Naive thymus-derived CD8-positive, alpha-beta T cell (primary cell): ENCODE data around the gene MLKL. TPM values are rescaled to one million over a fixed set of nuclear protein-coding genes. Genes with fewer than 3 reads are reported as not detected.
A peak's percentile ranks its signal among the peaks of the same experiment; 100 is the strongest.

Source experiments
- ATAC-seq, 2 donors: fragments of 150-1000 bp; cut with Tn5 transposase in 1 of 2; sonication (Bioruptor Pico), chemical (Tn5 transposase) in 1 of 2; 1 replicate in 1 of 2; 2 replicates in 1 of 2; pipeline ENCODE4 v1.10.0; 2021; ENCODE audit warnings: mild to moderate bottlenecking in 2 of 2, moderate library complexity in 2 of 2
- POLR2A ChIA-PET: fragments of 350-600 bp; sonication (Branson Sonifier 250); formaldehyde crosslinking; loops from one replicate; lab custom pipeline; 2021; ENCODE audit warnings: antibody characterized with exemption; lab: Charles Lee
- DNase-seq, 10 donors: peaks; one replicate each; pipeline versions ENCODE4 v3.0.0 to v3.0.0-alpha.2; 2020 to 2022
- H3K27ac Mint-ChIP-seq, 10 donors: one replicate each; pipeline ENCODE4 v1.8.0; 2020 to 2022; ENCODE audit warnings: mild to moderate bottlenecking in 10 of 10, mixed read lengths in 10 of 10, moderate library complexity in 4 of 10, inconsistent platforms in 1 of 10
- H3K27me3 Mint-ChIP-seq, 5 donors: one replicate each; pipeline ENCODE4 v1.8.0; 2021 to 2022; ENCODE audit warnings: mixed read lengths in 5 of 5
- H3K36me3 Mint-ChIP-seq, 3 donors: one replicate each; pipeline ENCODE4 v1.8.0; 2020 to 2022; ENCODE audit warnings: mixed read lengths in 3 of 3, mild to moderate bottlenecking in 2 of 3, inconsistent platforms in 1 of 3
- H3K4me1 Mint-ChIP-seq, 4 donors: one replicate each; pipeline ENCODE4 v1.8.0; 2021 to 2022; ENCODE audit warnings: mixed read lengths in 4 of 4
- H3K4me3 Mint-ChIP-seq, 10 donors: one replicate each; pipeline ENCODE4 v1.8.0; 2020 to 2022; ENCODE audit warnings: mild to moderate bottlenecking in 10 of 10, mixed read lengths in 10 of 10, moderate library complexity in 6 of 10, inconsistent platforms in 1 of 10
- H3K9me3 Mint-ChIP-seq, 9 donors: one replicate each; pipeline ENCODE4 v1.8.0; 2020 to 2022; ENCODE audit warnings: mixed read lengths in 9 of 9, mild to moderate bottlenecking in 3 of 9, inconsistent platforms in 1 of 9, moderate library complexity in 1 of 9
- polyA plus RNA-seq, 3 donors: library from polyadenylated mRNA; unstranded; fragments of 300-500 nt; fragmentation: Illumina TruSeq; gene quantifications; one replicate each; pipeline ENCODE4 v1.2.3, GENCODE V29; 2021
- total RNA-seq, 8 experiments: library from RNA in 2 of 8; stranded (reverse) in 2 of 8; gene quantifications; one replicate each; pipeline ENCODE4 v1.2.3 and lab custom pipeline; 2021 to 2026

Gene MLKL
- total RNA-seq (10 to 100 TPM; 19.8 to 20.6 TPM), polyA plus RNA-seq (1 to 10 TPM; 7.3 to 9.3 (median 8.2) TPM), total RNA-seq (lab: John Stamatoyannopoulos, UW) (36.4 to 59.1 (median 38.5) reads per million in 6 experiments)

DNA sequence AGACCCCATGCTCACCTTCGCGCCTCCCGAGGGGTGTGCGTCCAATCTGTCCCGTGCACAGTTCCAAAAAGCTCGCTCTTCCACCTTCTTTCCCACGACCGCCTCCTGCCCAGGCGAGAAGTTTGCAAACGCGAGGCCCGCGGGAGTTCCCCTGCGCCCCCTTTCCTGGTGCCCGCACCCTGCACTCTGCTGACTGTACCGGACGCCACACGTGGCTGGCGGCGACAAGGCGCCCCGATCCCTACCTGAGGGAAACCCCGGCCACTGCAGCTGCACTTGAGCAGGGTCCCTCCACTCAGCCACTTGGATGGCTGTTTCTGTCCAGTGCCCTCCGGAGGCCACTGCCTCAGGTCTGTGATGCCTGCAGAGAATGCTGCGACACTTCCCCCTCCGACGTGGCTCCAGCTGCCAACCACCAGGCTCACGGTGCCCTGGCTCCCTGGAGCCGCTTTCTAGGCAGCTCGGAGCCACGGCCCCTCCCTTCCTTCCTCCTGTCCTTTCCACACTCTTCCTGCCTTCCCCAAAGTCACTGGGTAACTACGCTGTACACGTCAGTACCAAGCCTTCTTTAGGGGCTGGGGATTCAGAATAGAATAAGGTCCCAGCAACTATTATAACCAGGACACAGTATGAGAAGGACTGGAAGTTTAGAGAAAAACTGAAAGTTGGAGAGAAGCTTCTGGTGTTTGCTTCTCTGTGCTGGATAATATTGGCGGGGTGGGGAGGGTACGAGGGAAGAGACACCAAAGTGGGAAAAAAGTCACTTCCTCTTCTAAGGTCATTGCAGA lies at the start of gene MLKL:
Gene MLKL (minus strand): TSS at position 425 of the 788 bp plus-strand sequence. CDS start 5,105 bp downstream, outside the sequence.
- Mint-ChIP-seq H3K36me3 (peaks cover 0 to 12% (median 2%) of the 10 kb centered on the region in 3 donors), H3K27ac (peak within 1 kb of the TSS; percentile 93 to 99 (median 98)), H3K9me3 (no peaks in the 10 kb centered on the region), H3K27me3 (no peaks in the 10 kb centered on the region), H3K4me1 (peaks cover 21 to 63% (median 54%) of the 10 kb centered on the region in 4 donors), H3K4me3 (peak within 1 kb of the TSS; percentile 90 to 100 (median 98))
- POLR2A ChIA-PET, result interaction anchor here (0.6 to 2.9 kb wide), 9 partner anchors 9 to 947 kb away, joined by 3 to 32 read pairs (median 3); partner anchors contain the start of genes GLG1, KARS1, RFWD3 and TERF2IP
- ATAC-seq, result peak; percentile 86
- DNase-seq, result peak; percentile 29 to 69 (median 46)

GRCh38 chr16:74749291-74750055 lies 48.8 kb upstream of the MLKL start:
- Mint-ChIP-seq H3K27me3 (peaks cover 0 to 11% (median 1%) of the 10 kb centered on the region in 5 donors), H3K9me3 (no peaks in the 10 kb centered on the region), H3K4me3 (no peak overlapping the region), H3K27ac (no peak overlapping the region), H3K36me3 (no peaks in the 10 kb centered on the region), H3K4me1 (no peaks in the 10 kb centered on the region)
- no peak for ATAC-seq
- DNase-seq, result peak in 1 of 10 donors; percentile 26
- POLR2A ChIA-PET, result interaction anchor here (0.6 kb wide), 1 partner anchor 51 kb away, joined by 3 read pairs; no protein-coding TSS in a partner anchor

- no peak overlapping the region for H3K27ac Mint-ChIP-seq
- ATAC-seq, result no peak
- H3K4me3 Mint-ChIP-seq, result no peak overlapping the region
- POLR2A ChIA-PET, result interaction anchor here (0.6 kb wide), 1 partner anchor 50 kb away, joined by 3 read pairs; no protein-coding TSS in a partner anchor
- no peaks in the 10 kb centered on the region for H3K4me1 Mint-ChIP-seq
- no peaks in the 10 kb centered on the region for H3K9me3 Mint-ChIP-seq
- DNase-seq, result no peak
- no peaks in the 10 kb centered on the region for H3K36me3 Mint-ChIP-seq
- H3K27me3 Mint-ChIP-seq, result peaks cover 0 to 11% (median 1%) of the 10 kb centered on the region in 5 donors
Measured at GRCh38 chr16:74748616-74749026, 48.0 kb upstream of the MLKL start.

DNA sequence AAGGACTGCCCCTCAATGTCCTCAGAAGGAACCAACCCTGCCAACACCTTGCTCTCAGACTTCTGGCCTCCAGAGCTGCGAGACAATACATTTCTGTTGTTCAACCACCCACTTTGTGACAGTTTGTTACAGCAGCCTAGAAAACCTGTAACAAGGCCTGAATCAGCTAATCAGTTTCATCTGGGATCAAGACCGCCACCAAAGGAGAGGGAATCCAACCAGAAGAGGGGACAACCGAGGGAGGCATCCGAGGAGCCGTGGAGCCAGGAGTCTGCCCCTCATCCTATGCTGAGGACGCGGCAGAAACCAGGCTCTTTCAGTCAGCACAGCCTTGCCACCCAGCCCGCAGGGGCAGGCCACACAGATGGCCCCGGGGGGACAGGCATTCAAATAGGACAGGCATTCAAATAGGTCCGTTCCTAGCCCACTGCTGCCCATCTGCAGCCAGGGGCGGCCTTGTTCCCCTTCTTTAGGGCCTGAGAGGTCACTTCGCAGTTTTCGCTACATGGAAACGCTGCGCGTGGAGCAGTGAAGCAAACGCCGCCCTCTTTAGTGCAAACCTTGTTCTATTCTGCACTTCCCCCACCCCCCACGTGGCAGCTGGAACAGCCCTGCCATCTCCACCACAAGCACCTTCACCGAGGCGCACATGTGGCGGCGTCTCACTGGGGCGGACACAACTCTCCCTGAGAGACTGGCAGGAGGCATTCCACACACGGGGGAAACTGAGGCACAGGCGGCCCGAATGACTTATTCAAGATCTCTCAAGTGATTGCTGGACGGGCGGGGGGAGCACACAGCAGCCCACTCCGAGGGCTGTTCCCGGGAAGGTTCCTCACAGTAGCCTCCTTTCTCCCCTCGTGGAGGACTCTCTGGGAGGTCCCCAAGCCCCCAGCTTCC lies 47.3 kb upstream of the MLKL start:
- POLR2A ChIA-PET, result no interaction called here
- H3K4me1 Mint-ChIP-seq, result no peaks in the 10 kb centered on the region
- no peak for ATAC-seq
- H3K36me3 Mint-ChIP-seq, result no peaks in the 10 kb centered on the region
- H3K27me3 Mint-ChIP-seq, result peaks cover 0 to 11% (median 1%) of the 10 kb centered on the region in 5 donors
- no peaks in the 10 kb centered on the region for H3K9me3 Mint-ChIP-seq
- peak in 1 of 10 donors; percentile 43 for DNase-seq
- no peak overlapping the region for H3K27ac Mint-ChIP-seq
- no peak overlapping the region for H3K4me3 Mint-ChIP-seq

DNA sequence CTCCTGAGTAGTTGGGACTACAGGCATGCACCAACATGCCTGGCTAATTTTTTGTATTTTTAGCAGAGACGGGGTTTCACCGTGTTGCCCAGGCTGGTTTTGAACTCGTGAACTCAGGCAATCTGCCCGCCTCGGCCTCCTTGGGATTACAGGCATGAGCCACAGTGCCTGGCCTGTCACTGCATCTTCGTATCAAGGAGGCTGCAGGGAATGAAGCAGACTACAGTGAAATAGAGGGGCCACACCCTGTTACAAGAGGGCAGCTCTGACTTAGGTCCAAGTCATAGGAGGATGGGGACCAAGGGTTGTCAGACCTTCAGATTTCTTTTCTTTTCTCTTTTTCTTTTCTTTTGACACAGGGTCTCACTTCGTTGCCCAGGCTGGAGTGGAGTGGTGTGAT lies 45.3 kb upstream of the MLKL start:
- no peak for DNase-seq
- ATAC-seq, result no peak
- H3K9me3 Mint-ChIP-seq, result no peaks in the 10 kb centered on the region
- no peaks in the 10 kb centered on the region for H3K4me1 Mint-ChIP-seq
- H3K4me3 Mint-ChIP-seq, result no peak overlapping the region
- no peak overlapping the region for H3K27ac Mint-ChIP-seq
- peaks cover 0 to 3% (median 0%) of the 10 kb centered on the region in 5 donors for H3K27me3 Mint-ChIP-seq
- POLR2A ChIA-PET, result no interaction called here
- H3K36me3 Mint-ChIP-seq, result no peaks in the 10 kb centered on the region

- Mint-ChIP-seq H3K36me3 (no peaks in the 10 kb centered on the region), H3K27ac (no peak overlapping the region), H3K4me1 (no peaks in the 10 kb centered on the region), H3K27me3 (no peaks in the 10 kb centered on the region), H3K9me3 (no peaks in the 10 kb centered on the region), H3K4me3 (no peak overlapping the region)
- POLR2A ChIA-PET, result no interaction called here
- DNase-seq (no peak), ATAC-seq (no peak)
Measured at GRCh38 chr16:74745109-74745615, 44.5 kb upstream of the MLKL start.

GRCh38 chr16:74744566-74744965 lies 43.9 kb upstream of the MLKL start:
- peaks cover 0 to 3% (median 0%) of the 10 kb centered on the region in 5 donors for H3K27me3 Mint-ChIP-seq
- H3K4me3 Mint-ChIP-seq, result no peak overlapping the region
- H3K4me1 Mint-ChIP-seq, result no peaks in the 10 kb centered on the region
- ATAC-seq (no peak), DNase-seq (no peak)
- no peaks in the 10 kb centered on the region for H3K36me3 Mint-ChIP-seq
- POLR2A ChIA-PET, result no interaction called here
- no peak overlapping the region for H3K27ac Mint-ChIP-seq
- H3K9me3 Mint-ChIP-seq, result no peaks in the 10 kb centered on the region

DNA sequence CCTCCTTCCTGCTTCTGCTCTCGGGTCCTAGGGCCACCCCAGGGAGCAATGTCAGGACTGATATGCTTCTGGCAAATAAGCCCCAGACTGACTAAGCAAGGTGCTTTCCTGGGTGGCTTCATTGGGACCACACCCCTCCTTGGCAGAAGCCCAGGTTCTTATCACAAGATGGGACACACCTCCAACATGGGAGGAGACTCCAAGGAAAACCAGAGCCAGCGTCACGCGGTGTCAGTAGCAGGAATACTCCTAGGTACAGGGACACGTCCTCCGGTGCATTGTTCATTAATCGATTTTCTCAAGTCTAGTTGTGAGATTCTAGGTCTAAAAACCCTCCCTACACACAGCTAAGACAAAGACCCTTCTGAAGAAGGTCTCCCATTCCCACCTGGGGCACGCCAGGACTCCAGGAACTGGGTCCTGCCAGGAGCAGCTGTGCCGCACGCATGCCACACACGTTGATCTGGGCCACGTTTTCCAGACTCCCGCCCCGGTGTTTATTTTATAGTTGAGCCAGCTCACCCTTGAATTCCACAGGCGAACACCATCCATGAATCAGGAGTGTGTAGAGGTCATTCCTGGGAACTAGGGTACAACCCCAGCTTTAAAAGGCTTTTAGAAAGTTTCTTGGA lies 43.1 kb upstream of the MLKL start:
- Mint-ChIP-seq H3K27me3 (peaks cover 0 to 3% (median 0%) of the 10 kb centered on the region in 5 donors), H3K9me3 (no peaks in the 10 kb centered on the region), H3K4me1 (no peaks in the 10 kb centered on the region), H3K4me3 (no peak overlapping the region), H3K27ac (no peak overlapping the region), H3K36me3 (no peaks in the 10 kb centered on the region)
- DNase-seq, result no peak
- POLR2A ChIA-PET, result no interaction called here
- ATAC-seq, result no peak

GRCh38 chr16:74743045-74743667 lies 42.5 kb upstream of the MLKL start:
- peaks cover 0 to 3% (median 0%) of the 10 kb centered on the region in 5 donors for H3K27me3 Mint-ChIP-seq
- ATAC-seq (no peak), DNase-seq (no peak)
- H3K27ac Mint-ChIP-seq, result no peak overlapping the region
- no peaks in the 10 kb centered on the region for H3K9me3 Mint-ChIP-seq
- no peaks in the 10 kb centered on the region for H3K36me3 Mint-ChIP-seq
- H3K4me1 Mint-ChIP-seq, result no peaks in the 10 kb centered on the region
- POLR2A ChIA-PET, result no interaction called here
- no peak overlapping the region for H3K4me3 Mint-ChIP-seq

DNA sequence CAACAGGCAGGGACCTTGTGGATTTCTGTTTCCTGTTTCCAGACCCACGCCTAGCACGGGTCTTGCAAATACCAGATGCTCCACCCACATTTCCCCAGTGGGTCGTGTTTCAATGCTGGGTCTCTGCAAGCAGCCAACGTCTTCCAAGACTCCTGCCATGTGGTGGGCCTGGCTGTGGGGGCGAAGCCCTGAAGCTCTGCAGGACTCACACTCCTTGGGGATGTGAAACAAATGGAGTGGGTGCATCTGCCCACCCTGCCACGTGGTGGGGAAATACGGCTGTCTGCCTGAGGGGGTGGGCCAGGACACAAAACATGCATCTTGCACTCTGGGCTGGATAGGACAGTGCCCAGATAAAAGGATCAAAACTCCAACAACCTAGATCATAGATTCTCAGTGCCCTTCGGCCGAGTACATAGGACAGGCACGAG lies 41.4 kb upstream of the MLKL start:
- H3K27me3 Mint-ChIP-seq, result peaks cover 0 to 3% (median 0%) of the 10 kb centered on the region in 5 donors
- no peaks in the 10 kb centered on the region for H3K4me1 Mint-ChIP-seq
- ATAC-seq (no peak), DNase-seq (peak in 1 of 10 donors; percentile 37)
- no peak overlapping the region for H3K27ac Mint-ChIP-seq
- H3K4me3 Mint-ChIP-seq, result no peak overlapping the region
- no peaks in the 10 kb centered on the region for H3K36me3 Mint-ChIP-seq
- POLR2A ChIA-PET, result no interaction called here
- no peaks in the 10 kb centered on the region for H3K9me3 Mint-ChIP-seq

- no peaks in the 10 kb centered on the region for H3K36me3 Mint-ChIP-seq
- peaks cover 0 to 3% (median 0%) of the 10 kb centered on the region in 5 donors for H3K27me3 Mint-ChIP-seq
- POLR2A ChIA-PET, result no interaction called here
- H3K27ac Mint-ChIP-seq, result peak overlapping the region in 1 of 10 donors; percentile 52
- no peaks in the 10 kb centered on the region for H3K4me1 Mint-ChIP-seq
- H3K4me3 Mint-ChIP-seq, result no peak overlapping the region
- H3K9me3 Mint-ChIP-seq, result no peaks in the 10 kb centered on the region
- no peak for ATAC-seq
- peak in 1 of 10 donors; percentile 61 for DNase-seq
Measured at GRCh38 chr16:74740795-74741304, 40.2 kb upstream of the MLKL start.
